Mesenchymal stem cell (in vitro differentiated cells and primary cell): ENCODE results near the gene OR2AT4.
A peak's percentile ranks its signal among the peaks of the same experiment; 100 is the strongest.

Source experiments
- DNase-seq: peaks from one replicate; pipeline ENCODE4 v3.0.0-alpha.2; 2013
- H2AFZ ChIP-seq: one replicate; pipeline ENCODE4 v1.6.1; 2013; ENCODE audit warnings: low read depth, mild to moderate bottlenecking, control low read depth, inconsistent platforms, low read length, moderate library complexity
- H2AK5ac ChIP-seq: 2 replicates; pipeline ENCODE4 v1.6.1; 2013; ENCODE audit warnings: low read length, moderate library complexity, mild to moderate bottlenecking, inconsistent platforms; ENCODE audit not compliant: severe bottlenecking
- H2BK120ac ChIP-seq: one replicate; pipeline ENCODE4 v1.6.1; 2013; ENCODE audit warnings: low read depth, mild to moderate bottlenecking, inconsistent platforms, low read length, moderate library complexity
- H2BK12ac ChIP-seq, 2 experiments: one replicate each; pipeline ENCODE4 v1.6.1; 2013; ENCODE audit warnings: inconsistent platforms in 2 of 2, low read length in 2 of 2, mild to moderate bottlenecking in 2 of 2, moderate library complexity in 2 of 2, control low read depth in 1 of 2
- H2BK15ac ChIP-seq: one replicate; pipeline ENCODE4 v1.6.1; 2013; ENCODE audit warnings: mild to moderate bottlenecking, low read depth, inconsistent platforms; ENCODE audit not compliant: poor library complexity, severe bottlenecking
- H2BK5ac ChIP-seq: 2 replicates; pipeline ENCODE4 v1.6.1; 2013; ENCODE audit warnings: low read depth, mild to moderate bottlenecking, low read length, control low read depth, inconsistent platforms; ENCODE audit not compliant: poor library complexity, severe bottlenecking
- H3K14ac ChIP-seq, 2 experiments: one replicate each; pipeline ENCODE4 v1.6.1; 2013; ENCODE audit warnings: inconsistent platforms in 2 of 2, low read length in 2 of 2, control low read depth in 1 of 2, mild to moderate bottlenecking in 1 of 2, moderate library complexity in 1 of 2
- H3K18ac ChIP-seq, 2 experiments: one replicate each; pipeline ENCODE4 v1.6.1; 2013; ENCODE audit warnings: inconsistent platforms in 2 of 2, low read length in 2 of 2, control low read depth in 1 of 2, low read depth in 1 of 2, mild to moderate bottlenecking in 1 of 2
- H3K23ac ChIP-seq, 2 experiments: one replicate each; pipeline ENCODE4 v1.6.1; 2013; ENCODE audit warnings: inconsistent platforms in 2 of 2, low read length in 2 of 2, mild to moderate bottlenecking in 2 of 2, moderate library complexity in 2 of 2, control low read depth in 1 of 2
- H3K27ac ChIP-seq: 2 replicates; pipeline ENCODE4 v1.5.1; 2013; ENCODE audit warnings: mild to moderate bottlenecking, moderate library complexity, low read length, control low read depth, inconsistent platforms; ENCODE audit not compliant: poor library complexity, severe bottlenecking
- H3K27me3 ChIP-seq, 2 experiments: 2 replicates each; pipeline versions ENCODE4 v1.6.1 to v1.7.0; 2013; ENCODE audit warnings: low read length in 2 of 2, mild to moderate bottlenecking in 2 of 2, moderate library complexity in 2 of 2, control low read depth in 1 of 2, inconsistent platforms in 1 of 2; ENCODE audit not compliant: control insufficient read depth in 1 of 2, insufficient read depth in 1 of 2
- H3K36me3 ChIP-seq, 2 experiments: 2 replicates each; pipeline versions ENCODE4 v1.6.1 to v1.7.0; 2013; ENCODE audit warnings: low read length in 2 of 2, control low read depth in 1 of 2, inconsistent platforms in 1 of 2, low read depth in 1 of 2, mild to moderate bottlenecking in 1 of 2; ENCODE audit not compliant: insufficient read depth in 2 of 2, control insufficient read depth in 1 of 2
- H3K4ac ChIP-seq, 2 experiments: one replicate each; pipeline ENCODE4 v1.6.1; 2013; ENCODE audit warnings: inconsistent platforms in 2 of 2, low read length in 2 of 2, mild to moderate bottlenecking in 2 of 2, moderate library complexity in 2 of 2, control low read depth in 1 of 2, low read depth in 1 of 2
- H3K4me1 ChIP-seq: 2 replicates; pipeline ENCODE4 v1.6.1; 2013; ENCODE audit warnings: low read depth, low read length, control low read depth; ENCODE audit not compliant: control insufficient read depth, insufficient read depth
- H3K4me2 ChIP-seq: 2 replicates; pipeline ENCODE4 v1.6.1; 2013; ENCODE audit warnings: low read length, mild to moderate bottlenecking, inconsistent platforms; ENCODE audit not compliant: poor library complexity, severe bottlenecking
- H3K4me3 ChIP-seq, 2 experiments: 2 replicates each; pipeline versions ENCODE4 v1.5.1 to v1.7.0; 2013; ENCODE audit warnings: low read length in 2 of 2, mild to moderate bottlenecking in 2 of 2, control low read depth in 1 of 2, low read depth in 1 of 2; ENCODE audit not compliant: insufficient read depth in 1 of 2
- H3K79me1 ChIP-seq: replicated peaks from 2 replicates; pipeline ENCODE4 v1.6.1; 2013; ENCODE audit warnings: mild to moderate bottlenecking, control low read depth, low read length, inconsistent platforms; ENCODE audit not compliant: poor library complexity, severe bottlenecking
- H3K9ac ChIP-seq: 2 replicates; pipeline ENCODE4 v1.7.0; 2013; ENCODE audit warnings: mild to moderate bottlenecking, low read length, moderate library complexity
- H3K9me3 ChIP-seq: 2 replicates; pipeline ENCODE4 v1.7.0; 2013; ENCODE audit warnings: mild to moderate bottlenecking, low read length; ENCODE audit not compliant: control insufficient read depth
- H4K8ac ChIP-seq: one replicate; pipeline ENCODE4 v1.6.1; 2013; ENCODE audit warnings: inconsistent platforms, mild to moderate bottlenecking, low read length, moderate library complexity
- H4K91ac ChIP-seq: one replicate; pipeline ENCODE4 v1.6.1; 2013; ENCODE audit warnings: mild to moderate bottlenecking, low read length, inconsistent platforms
- WGBS: methylation state at CpG from one replicate; pipeline ENCODE4 v1.1.7; 2013; ENCODE audit warnings: mixed read lengths; 5-methylcytosine and 5-hydroxymethylcytosine counted together

OR2AT4 gene

DNA sequence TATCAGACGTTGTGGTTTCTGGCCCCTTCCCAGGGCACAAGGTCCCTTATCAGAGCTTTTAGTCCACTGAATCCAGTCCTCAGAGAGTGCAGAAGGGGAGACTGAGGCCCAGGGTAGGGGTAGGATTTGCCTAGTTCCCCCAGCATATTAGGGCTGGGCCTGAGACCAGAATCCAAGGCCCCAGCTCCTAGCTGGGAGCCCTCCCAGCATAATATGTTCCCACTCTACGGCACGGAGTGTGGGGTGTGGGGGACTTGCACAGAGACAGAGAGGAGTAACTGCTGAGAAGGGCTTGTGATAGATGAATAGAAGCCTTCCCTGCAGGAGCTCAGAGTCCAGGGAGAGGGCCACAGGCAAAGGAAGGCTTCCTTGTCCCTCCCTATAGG is 64.1 kb downstream of the OR2AT4 start:
- Histone ChIP-seq H3K23ac (no peak overlapping the region), H3K27me3 (no peaks in the 10 kb centered on the region), H3K4ac (no peak overlapping the region), H3K27ac (no peak overlapping the region), H3K9me3 (no peaks in the 10 kb centered on the region), H3K14ac (no peak overlapping the region), H3K4me1 (peaks cover 17% of the 10 kb centered on the region), H3K36me3 (no peaks in the 10 kb centered on the region), H3K9ac (no peak overlapping the region), H2AK5ac (peak overlapping the region; percentile 52), H2AFZ (no peak overlapping the region), H3K18ac (peak overlapping the region in 1 of 2 experiments; percentile 18), H3K79me1 (no peaks in the 10 kb centered on the region), H2BK5ac (no peak overlapping the region), H2BK15ac (peak overlapping the region; percentile 37), H2BK12ac (peak overlapping the region in 1 of 2 experiments; percentile 15), H3K4me3 (no peak overlapping the region), H4K8ac (no peak overlapping the region), H4K91ac (peak overlapping the region; percentile 5), H3K4me2 (no peak overlapping the region), H2BK120ac (no peak overlapping the region)
- 97% methylated on average over 3 of the region's 3 CpGs for WGBS
- no peak for DNase-seq

- H3K4ac ChIP-seq, result peak overlapping the region in 1 of 2 experiments; percentile 64
- H3K36me3 ChIP-seq, result no peaks in the 10 kb centered on the region
- H3K9me3 ChIP-seq, result no peaks in the 10 kb centered on the region
- no peak overlapping the region for H3K4me2 ChIP-seq
- peak overlapping the region in 1 of 2 experiments; percentile 34 for H3K23ac ChIP-seq
- H3K14ac ChIP-seq, result peak overlapping the region in 1 of 2 experiments; percentile 64
- no peak overlapping the region for H2BK120ac ChIP-seq
- peak overlapping the region; percentile 67 for H4K91ac ChIP-seq
- H3K27ac ChIP-seq, result no peak overlapping the region
- DNase-seq, result peak; percentile 72
- H3K4me1 ChIP-seq, result peaks cover 17% of the 10 kb centered on the region
- no peaks in the 10 kb centered on the region for H3K27me3 ChIP-seq
- H2BK12ac ChIP-seq, result peak overlapping the region; percentile 47 to 91
- H3K4me3 ChIP-seq, result peak overlapping the region in 1 of 2 experiments; percentile 7
- H2BK5ac ChIP-seq, result no peak overlapping the region
- H3K9ac ChIP-seq, result peak overlapping the region; percentile 80
- H2BK15ac ChIP-seq, result peak overlapping the region; percentile 75
- H3K18ac ChIP-seq, result peak overlapping the region; percentile 35 to 92
- 76% methylated on average over 7 of the region's 8 CpGs for WGBS
- H2AFZ ChIP-seq, result peak overlapping the region; percentile 46
- peak overlapping the region; percentile 14 for H2AK5ac ChIP-seq
- H3K79me1 ChIP-seq, result no peaks in the 10 kb centered on the region
- peak overlapping the region; percentile 69 for H4K8ac ChIP-seq
Observed at GRCh38 chr11:75031771-75032549, 64.7 kb downstream of the OR2AT4 start.
